RWPE2 (cell line): Measurements from ENCODE around the gene ATG2B.

Experiments used
- ATAC-seq: fragments of 200-7000 bp; cut with Tn5 transposase; 3 replicates; pipeline ENCODE4 v1.9.1; 2021; ENCODE audit warnings: low read depth
- DNase-seq: peaks from one replicate; pipeline ENCODE4 v3.0.0-alpha.2; 2020; ENCODE audit warnings: low spot score
- H3K27ac ChIP-seq: fragments of 450-650 bp; 2 replicates; pipeline ENCODE4 v1.5.1; 2017; ENCODE audit warnings: mild to moderate bottlenecking; ENCODE audit not compliant: poor library complexity, severe bottlenecking
- H3K27me3 ChIP-seq: fragments of 250-450 bp; sonication (Bioruptor Pico); 2 replicates; pipeline ENCODE4 v1.5.1; 2021; ENCODE audit warnings: mild to moderate bottlenecking, moderate library complexity; ENCODE audit not compliant: insufficient read depth, poor library complexity, severe bottlenecking
- H3K36me3 ChIP-seq: fragments of 250-450 bp; sonication (Bioruptor Pico); 2 replicates; pipeline ENCODE4 v1.5.1; 2020; ENCODE audit warnings: low read depth, mild to moderate bottlenecking, moderate library complexity
- H3K4me1 ChIP-seq: fragments of 250-450 bp; sonication (Bioruptor Pico); 2 replicates; pipeline ENCODE4 v1.5.1; 2021; ENCODE audit warnings: mild to moderate bottlenecking, moderate library complexity; ENCODE audit not compliant: insufficient read depth, poor library complexity, severe bottlenecking
- H3K4me3 ChIP-seq: fragments of 250-450 bp; sonication (Bioruptor Pico); 2 replicates; pipeline ENCODE4 v1.5.1; 2021; ENCODE audit warnings: mild to moderate bottlenecking, moderate library complexity; ENCODE audit not compliant: severe bottlenecking
- H3K9me3 ChIP-seq: fragments of 250-450 bp; sonication (Bioruptor Pico); 2 replicates; pipeline ENCODE4 v1.5.1; 2021; ENCODE audit warnings: mild to moderate bottlenecking, moderate library complexity; ENCODE audit not compliant: severe bottlenecking
- TF ChIP-seq, protein P1 (sequence below): fragments of 450-650 bp; IDR thresholded peaks from one replicate; pipeline ENCODE4 v1.5.1; 2017; ENCODE audit warnings: mild to moderate bottlenecking, moderate library complexity; ENCODE audit not compliant: poor library complexity, severe bottlenecking

ATG2B gene

DNA sequence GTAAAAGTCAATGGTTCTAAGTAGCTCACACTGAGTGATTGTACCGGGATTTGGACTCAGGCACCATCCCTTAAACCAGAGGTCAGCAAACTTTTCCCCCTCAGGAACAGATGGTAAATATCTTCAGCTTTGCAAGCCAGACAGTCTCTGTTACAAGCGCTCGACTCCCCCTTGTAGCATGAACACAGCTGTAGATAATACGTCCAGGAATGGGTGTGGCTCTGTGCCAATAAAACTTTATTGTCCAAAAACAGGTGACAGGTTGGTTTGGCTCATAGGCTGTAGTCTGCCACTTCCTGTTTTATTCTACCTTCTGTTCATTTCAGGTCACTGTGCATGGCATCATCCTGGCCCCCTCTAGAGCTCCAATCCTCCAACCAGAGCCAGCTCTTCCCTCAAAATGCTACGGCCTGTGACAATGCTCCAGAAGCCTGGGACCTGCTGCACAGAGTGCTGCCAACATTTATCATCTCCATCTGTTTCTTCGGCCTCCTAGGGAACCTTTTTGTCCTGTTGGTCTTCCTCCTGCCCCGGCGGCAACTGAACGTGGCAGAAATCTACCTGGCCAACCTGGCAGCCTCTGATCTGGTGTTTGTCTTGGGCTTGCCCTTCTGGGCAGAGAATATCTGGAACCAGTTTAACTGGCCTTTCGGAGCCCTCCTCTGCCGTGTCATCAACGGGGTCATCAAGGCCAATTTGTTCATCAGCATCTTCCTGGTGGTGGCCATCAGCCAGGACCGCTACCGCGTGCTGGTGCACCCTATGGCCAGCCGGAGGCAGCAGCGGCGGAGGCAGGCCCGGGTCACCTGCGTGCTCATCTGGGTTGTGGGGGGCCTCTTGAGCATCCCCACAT is 99.6 kb downstream of the ATG2B start:
- Histone ChIP-seq H3K36me3 (no peaks in the 10 kb centered on the region), H3K27ac (no peak overlapping the region), H3K27me3 (no peaks in the 10 kb centered on the region), H3K9me3 (no peaks in the 10 kb centered on the region), H3K4me1 (peaks cover 19% of the 10 kb centered on the region), H3K4me3 (no peak overlapping the region)
- DNase-seq (no peak), ATAC-seq (no peak)
- TF ChIP-seq, protein P1, sequence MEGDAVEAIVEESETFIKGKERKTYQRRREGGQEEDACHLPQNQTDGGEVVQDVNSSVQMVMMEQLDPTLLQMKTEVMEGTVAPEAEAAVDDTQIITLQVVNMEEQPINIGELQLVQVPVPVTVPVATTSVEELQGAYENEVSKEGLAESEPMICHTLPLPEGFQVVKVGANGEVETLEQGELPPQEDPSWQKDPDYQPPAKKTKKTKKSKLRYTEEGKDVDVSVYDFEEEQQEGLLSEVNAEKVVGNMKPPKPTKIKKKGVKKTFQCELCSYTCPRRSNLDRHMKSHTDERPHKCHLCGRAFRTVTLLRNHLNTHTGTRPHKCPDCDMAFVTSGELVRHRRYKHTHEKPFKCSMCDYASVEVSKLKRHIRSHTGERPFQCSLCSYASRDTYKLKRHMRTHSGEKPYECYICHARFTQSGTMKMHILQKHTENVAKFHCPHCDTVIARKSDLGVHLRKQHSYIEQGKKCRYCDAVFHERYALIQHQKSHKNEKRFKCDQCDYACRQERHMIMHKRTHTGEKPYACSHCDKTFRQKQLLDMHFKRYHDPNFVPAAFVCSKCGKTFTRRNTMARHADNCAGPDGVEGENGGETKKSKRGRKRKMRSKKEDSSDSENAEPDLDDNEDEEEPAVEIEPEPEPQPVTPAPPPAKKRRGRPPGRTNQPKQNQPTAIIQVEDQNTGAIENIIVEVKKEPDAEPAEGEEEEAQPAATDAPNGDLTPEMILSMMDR, result no peak

DNA sequence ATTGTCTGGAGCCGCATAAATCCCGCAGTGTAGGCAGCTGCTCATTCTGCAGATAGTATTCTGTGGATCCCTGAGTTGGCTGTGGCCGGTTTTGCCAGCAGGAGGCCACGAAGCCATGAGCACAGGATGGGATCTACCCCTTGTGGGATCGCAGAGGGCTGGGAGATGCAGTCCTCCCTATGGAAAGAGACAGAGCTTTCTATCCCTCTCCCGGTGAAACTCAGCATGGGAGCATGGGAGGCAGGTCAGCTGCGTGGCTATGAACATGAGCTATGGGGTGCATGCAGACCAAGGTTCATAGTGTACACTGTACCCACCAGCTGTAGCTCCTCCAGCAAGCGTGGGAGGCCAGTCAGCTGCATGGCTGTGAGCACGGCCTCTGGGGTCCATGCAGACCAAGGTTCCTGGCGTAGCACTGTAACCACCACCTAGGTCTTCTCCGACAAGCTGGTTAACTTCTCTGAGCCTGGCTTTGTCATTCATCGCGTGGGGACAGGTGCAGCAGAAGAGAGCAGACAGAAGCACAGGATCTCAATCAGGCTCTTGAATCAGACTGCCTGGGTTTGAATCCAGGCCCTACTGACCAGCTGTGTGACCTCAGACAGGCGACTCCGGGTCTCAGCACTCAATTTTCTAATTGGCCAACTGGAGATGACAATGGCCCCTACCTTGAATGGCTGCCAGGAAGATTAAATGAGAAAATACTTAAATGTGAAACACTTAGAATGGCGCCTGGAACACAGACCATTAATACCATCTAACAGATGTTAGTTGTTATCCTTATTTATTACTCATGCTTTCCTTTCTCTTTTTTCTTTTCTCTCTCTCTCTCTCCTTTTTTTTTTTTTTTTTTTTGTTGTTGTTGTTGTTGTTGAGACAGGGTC is 101.1 kb downstream of the ATG2B start:
- peaks cover 4% of the 10 kb centered on the region for H3K4me1 ChIP-seq
- H3K4me3 ChIP-seq, result no peak overlapping the region
- H3K9me3 ChIP-seq, result no peaks in the 10 kb centered on the region
- ATAC-seq (no peak), DNase-seq (peak; percentile 34)
- no peaks in the 10 kb centered on the region for H3K27me3 ChIP-seq
- TF ChIP-seq, protein P1, result no peak
- H3K36me3 ChIP-seq, result no peaks in the 10 kb centered on the region
- no peak overlapping the region for H3K27ac ChIP-seq

DNA sequence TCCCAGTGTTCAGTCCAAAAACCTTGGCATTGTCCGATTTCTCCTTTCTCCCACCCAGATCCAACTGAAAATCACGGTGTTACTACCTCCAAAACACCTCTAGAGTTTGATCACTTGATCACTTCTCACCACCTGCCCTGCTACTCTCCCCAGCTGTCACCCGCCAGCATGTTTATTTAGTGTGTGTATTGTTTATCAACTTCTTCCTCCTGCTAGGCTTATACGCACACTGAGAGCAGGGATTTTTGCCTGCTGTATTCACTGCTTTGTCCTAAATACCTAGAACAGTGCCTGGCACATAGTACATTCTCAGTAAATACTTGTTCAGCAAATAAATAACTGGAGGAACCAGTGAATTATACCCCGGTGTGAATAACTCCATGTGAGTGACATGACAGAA is 102.1 kb downstream of the ATG2B start:
- Histone ChIP-seq H3K4me1 (peaks cover 8% of the 10 kb centered on the region), H3K36me3 (no peaks in the 10 kb centered on the region), H3K4me3 (no peak overlapping the region), H3K27ac (no peak overlapping the region), H3K27me3 (no peaks in the 10 kb centered on the region), H3K9me3 (no peaks in the 10 kb centered on the region)
- TF ChIP-seq, protein P1, result no peak
- ATAC-seq, result no peak
- peak; percentile 16 for DNase-seq

DNA sequence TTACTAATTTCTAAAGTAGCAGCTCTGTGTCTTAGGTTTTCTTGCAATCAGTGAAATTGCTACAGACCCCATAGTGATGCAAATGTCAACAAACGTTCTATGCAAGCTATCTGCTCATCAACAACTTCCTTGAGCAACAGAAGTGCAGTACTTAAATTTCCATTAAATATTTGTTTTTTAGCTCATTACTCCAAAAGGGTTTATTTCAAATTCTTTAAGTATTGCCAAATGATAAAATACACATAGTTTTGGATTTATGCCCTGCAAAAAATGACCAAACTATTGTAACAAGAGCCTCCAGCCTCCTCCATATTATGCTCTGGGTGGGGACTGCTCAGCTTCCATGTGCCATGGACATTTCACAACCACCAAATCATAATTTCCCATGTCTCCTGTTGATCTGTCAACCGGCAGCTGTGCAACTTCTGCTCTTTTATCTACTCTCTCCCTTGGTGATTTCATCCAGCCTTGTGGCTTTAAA is 102.8 kb downstream of the ATG2B start:
- H3K27ac ChIP-seq, result no peak overlapping the region
- ATAC-seq (peak; percentile 44; the same call in 2 of the 3 replicates), DNase-seq (peak; percentile 10)
- no peaks in the 10 kb centered on the region for H3K27me3 ChIP-seq
- H3K4me1 ChIP-seq, result peaks cover 15% of the 10 kb centered on the region
- H3K36me3 ChIP-seq, result no peaks in the 10 kb centered on the region
- TF ChIP-seq, protein P1, result no peak
- no peaks in the 10 kb centered on the region for H3K9me3 ChIP-seq
- no peak overlapping the region for H3K4me3 ChIP-seq
